ENCODE measurements around the gene GTF2H3. TPM values are rescaled to one million over a fixed set of nuclear protein-coding genes. Genes with fewer than 3 reads are reported as not detected.

GTF2H3 gene
- total RNA-seq, 4 donors from 2014 or later, result 19.3 to 28.9 (median 25.2) TPM

DNA sequence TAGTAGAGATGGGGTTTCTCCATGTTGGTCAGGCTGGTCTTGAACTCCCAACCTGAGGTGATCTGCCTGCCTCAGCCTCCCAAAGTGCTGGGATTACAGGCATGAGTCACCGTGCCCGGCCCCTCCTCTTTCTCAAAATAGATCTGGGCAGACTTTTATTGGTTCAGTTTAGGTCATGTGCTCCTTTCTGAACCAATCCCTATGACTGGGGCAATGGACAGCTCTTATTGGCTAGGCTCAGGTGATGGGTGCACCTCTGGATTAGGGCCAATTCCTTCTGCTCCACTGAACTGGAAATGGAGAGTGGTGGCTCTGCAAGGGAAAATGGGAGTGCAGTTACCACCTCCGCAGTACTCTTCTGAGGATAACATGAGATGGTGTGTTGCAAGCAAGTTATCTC, 72.3 kb downstream of the GTF2H3 start:
- no peak for ATAC-seq
- Histone ChIP-seq H3K27me3 (no peaks in the 10 kb centered on the region), H3K4me1 (peaks cover 0 to under 1% (median 0%) of the 10 kb centered on the region in 3 donors), H3K4me3 (no peak overlapping the region), H3K9me3 (no peaks in the 10 kb centered on the region), H3K27ac (no peak overlapping the region), H3K36me3 (peaks cover 0 to 62% of the 10 kb centered on the region in 2 donors)
- TF ChIP-seq EP300 (IDR thresholded peaks at IDR 0.05) (no peak), CTCF (IDR thresholded peaks at IDR 0.05) (no peak), POLR2AphosphoS5 (IDR thresholded peaks at IDR 0.05) (no peak), POLR2A (IDR thresholded peaks at IDR 0.05) (no peak)
- WGBS, 2 donors (ENCODE audit: low coverage in 1 of 2), result 70% methylated on average over 2 of the region's 3 CpGs; no CpG with 5 or more reads in 1 of the 2 donors

DNA sequence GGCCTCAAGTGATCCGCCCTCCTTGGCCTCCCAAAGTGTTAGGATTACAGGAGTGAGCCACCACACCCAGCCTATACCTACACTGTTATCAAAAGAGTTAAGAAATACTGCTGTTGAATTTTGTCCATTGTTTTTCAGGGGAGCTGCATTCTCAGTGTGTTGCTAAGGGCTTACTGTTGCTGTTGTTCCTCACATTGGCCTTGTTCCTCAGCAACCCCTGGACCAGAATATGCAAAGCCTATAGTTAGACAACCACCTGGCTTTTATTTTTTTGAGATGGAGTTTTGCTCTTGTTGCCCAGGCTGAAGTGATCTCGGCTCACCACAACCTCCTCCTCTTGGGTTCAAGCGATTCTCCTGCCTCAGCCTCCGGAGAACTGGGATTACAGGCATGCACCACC, 73.8 kb downstream of the GTF2H3 start:
- peaks cover 0 to 9% (median 0%) of the 10 kb centered on the region in 3 donors for H3K4me1 ChIP-seq

More for the DNA sequence above, 73.8 kb downstream of the GTF2H3 start:
- Histone ChIP-seq H3K27ac (no peak overlapping the region), H3K27me3 (no peaks in the 10 kb centered on the region), H3K36me3 (peaks cover 0 to 47% of the 10 kb centered on the region in 2 donors), H3K4me3 (no peak overlapping the region), H3K9me3 (no peaks in the 10 kb centered on the region)
- no peak for TF ChIP-seq CTCF (IDR thresholded peaks at IDR 0.05)
- TF ChIP-seq POLR2A (IDR thresholded peaks at IDR 0.05), result no peak
- ATAC-seq, result no peak
- WGBS, 2 donors (ENCODE audit: low coverage in 1 of 2), result 76 to 83% methylated on average over 2 to 3 of the region's 4 CpGs

Small RNA genes within 50 kb of the gene (small RNA-seq; reads per million reads assigned to genes)
- gene SNORA9B, result 0 to 0.90 (median 0) reads per million in 4 donors

Other genes with a start within 250 kb of the GTF2H3 start
- gene KMT5A, start 249.7 kb upstream of the GTF2H3 start, total RNA-seq, result 100 to 1,000 TPM in 1 of 4 donors, 10 to 100 TPM in 3; 46.1 to 126 (median 54.8) TPM
- gene RILPL2, start 197.1 kb upstream of the GTF2H3 start, total RNA-seq, result 1 to 10 TPM; 6.2 to 9.2 (median 7.9) TPM
- 10 to 100 TPM; 16.3 to 17.6 (median 17.5) TPM for gene SNRNP35, start 175.7 kb upstream of the GTF2H3 start, total RNA-seq
- gene RILPL1, start 100.1 kb upstream of the GTF2H3 start, total RNA-seq, result 10 to 100 TPM; 10.8 to 46.1 (median 24.3) TPM
- 100 to 1,000 TPM; 117 to 139 (median 128) TPM for gene TMED2, start 49.3 kb upstream of the GTF2H3 start, total RNA-seq
- 10 to 100 TPM; 15.3 to 22.6 (median 18.0) TPM for gene DDX55, start 31.7 kb upstream of the GTF2H3 start, total RNA-seq
- 100 to 1,000 TPM in 3 of 4 donors, 10 to 100 TPM in 1; 94.7 to 113 (median 106) TPM for gene EIF2B1, start 143 bp upstream of the GTF2H3 start, total RNA-seq
- gene TCTN2, start 37.3 kb downstream of the GTF2H3 start, total RNA-seq, result 1 to 10 TPM; 5.0 to 7.8 (median 7.1) TPM
- 10 to 100 TPM; 16.5 to 24.6 (median 20.0) TPM for gene ATP6V0A2, start 78.5 kb downstream of the GTF2H3 start, total RNA-seq
- not detected for gene DNAH10, start 128.5 kb downstream of the GTF2H3 start, total RNA-seq